Brain microvascular endothelial cell (primary cell): ENCODE measurements around the gene CNTRL.

Experiments
- DNase-seq: peaks from one replicate; pipeline ENCODE4 v3.0.0-alpha.2; 2020
- H3K27ac ChIP-seq: fragments of 250-450 bp; sonication (Bioruptor Pico); 2 replicates; pipeline ENCODE4 v1.5.1; 2020; ENCODE audit warnings: mild to moderate bottlenecking, moderate library complexity
- H3K27me3 ChIP-seq: fragments of 250-450 bp; sonication (Bioruptor Pico); replicated peaks from 2 replicates; pipeline ENCODE4 v1.5.1; 2020; ENCODE audit warnings: mild to moderate bottlenecking
- H3K36me3 ChIP-seq: fragments of 250-450 bp; sonication (Bioruptor Pico); replicated peaks from 2 replicates; pipeline ENCODE4 v1.5.1; 2020; ENCODE audit warnings: mild to moderate bottlenecking
- H3K4me3 ChIP-seq: 2 replicates; pipeline ENCODE4 v1.5.1; 2011; ENCODE audit warnings: low read depth, mild to moderate bottlenecking, control low read depth, low read length, moderate library complexity
- in situ Hi-C: cut with HindIII; loops from 2 replicates; pipeline ENCODE4 v1.10.0; 2017; ENCODE audit warnings: low sequenced_read_pairs, low pct_ligation_motif_present
- TF ChIP-seq, protein P1 (sequence below): IDR thresholded peaks from 2 replicates; pipeline ENCODE4 v1.5.1; 2011; ENCODE audit warnings: low read depth, mild to moderate bottlenecking, moderate library complexity, low read length, control low read depth, inconsistent platforms; ENCODE audit errors: missing control alignments

Gene CNTRL

GRCh38 chr9:121198512-121199042 lies 123.8 kb downstream of the CNTRL start:
- DNase-seq: no peak
- Histone ChIP-seq H3K4me3 (no peak overlapping the region), H3K27me3 (no peaks in the 10 kb centered on the region), H3K27ac (no peak overlapping the region), H3K36me3 (no peaks in the 10 kb centered on the region)
- in situ Hi-C loops: no loop called here
- TF ChIP-seq, protein P1, sequence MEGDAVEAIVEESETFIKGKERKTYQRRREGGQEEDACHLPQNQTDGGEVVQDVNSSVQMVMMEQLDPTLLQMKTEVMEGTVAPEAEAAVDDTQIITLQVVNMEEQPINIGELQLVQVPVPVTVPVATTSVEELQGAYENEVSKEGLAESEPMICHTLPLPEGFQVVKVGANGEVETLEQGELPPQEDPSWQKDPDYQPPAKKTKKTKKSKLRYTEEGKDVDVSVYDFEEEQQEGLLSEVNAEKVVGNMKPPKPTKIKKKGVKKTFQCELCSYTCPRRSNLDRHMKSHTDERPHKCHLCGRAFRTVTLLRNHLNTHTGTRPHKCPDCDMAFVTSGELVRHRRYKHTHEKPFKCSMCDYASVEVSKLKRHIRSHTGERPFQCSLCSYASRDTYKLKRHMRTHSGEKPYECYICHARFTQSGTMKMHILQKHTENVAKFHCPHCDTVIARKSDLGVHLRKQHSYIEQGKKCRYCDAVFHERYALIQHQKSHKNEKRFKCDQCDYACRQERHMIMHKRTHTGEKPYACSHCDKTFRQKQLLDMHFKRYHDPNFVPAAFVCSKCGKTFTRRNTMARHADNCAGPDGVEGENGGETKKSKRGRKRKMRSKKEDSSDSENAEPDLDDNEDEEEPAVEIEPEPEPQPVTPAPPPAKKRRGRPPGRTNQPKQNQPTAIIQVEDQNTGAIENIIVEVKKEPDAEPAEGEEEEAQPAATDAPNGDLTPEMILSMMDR: no peak

GRCh38 chr9:121199921-121200320 lies 125.2 kb downstream of the CNTRL start:
- Histone ChIP-seq H3K27me3 (no peaks in the 10 kb centered on the region), H3K36me3 (no peaks in the 10 kb centered on the region), H3K27ac (no peak overlapping the region), H3K4me3 (peak overlapping the region; percentile 87)
- TF ChIP-seq, protein P1: no peak
- no peak for DNase-seq
- in situ Hi-C loops: no loop called here

DNA sequence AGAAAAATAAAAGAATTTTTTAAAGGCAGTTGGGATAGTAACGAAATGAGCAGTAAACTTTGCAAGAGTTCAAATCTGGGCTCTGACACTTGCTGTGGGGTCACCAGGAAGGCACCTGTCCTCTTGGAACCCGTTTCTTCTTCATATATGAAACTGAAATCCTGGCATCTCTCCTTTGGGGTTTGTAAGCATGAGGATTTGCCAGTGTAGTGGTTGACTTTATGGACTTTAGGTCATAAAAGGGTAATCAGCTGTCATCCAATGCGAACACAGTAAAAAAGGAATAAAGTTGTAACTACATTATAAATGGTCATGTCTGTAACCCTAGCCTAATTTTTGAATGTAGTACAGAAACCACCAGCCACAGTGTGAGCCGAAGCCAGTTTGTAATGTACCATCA lies 125.6 kb downstream of the CNTRL start:
- no peaks in the 10 kb centered on the region for H3K36me3 ChIP-seq
- H3K27ac ChIP-seq: no peak overlapping the region
- TF ChIP-seq, protein P1: no peak
- in situ Hi-C loops: no loop called here
- DNase-seq: no peak
- peak overlapping the region; percentile 87 for H3K4me3 ChIP-seq
- no peaks in the 10 kb centered on the region for H3K27me3 ChIP-seq

GRCh38 chr9:121201045-121201737 lies 126.4 kb downstream of the CNTRL start:
- DNase-seq: no peak
- Histone ChIP-seq H3K36me3 (no peaks in the 10 kb centered on the region), H3K4me3 (peak overlapping the region; percentile 87), H3K27ac (peak overlapping the region; percentile 60), H3K27me3 (no peaks in the 10 kb centered on the region)
- TF ChIP-seq, protein P1: no peak
- in situ Hi-C loops: no loop called here

- H3K27ac ChIP-seq: peak within 1 kb of the TSS; percentile 60
- H3K36me3 ChIP-seq: no peaks in the 10 kb centered on the region
- in situ Hi-C loops: no loop called here
- TF ChIP-seq, protein P1: peak; percentile 64
- H3K27me3 ChIP-seq: no peaks in the 10 kb centered on the region
- DNase-seq: peak; percentile 98
- peak within 1 kb of the TSS; percentile 87 for H3K4me3 ChIP-seq
Measured at GRCh38 chr9:121201738-121202533, 127.2 kb downstream of the CNTRL start, which contains the start of gene RAB14. TSS of gene RAB14 (minus strand) at chr9:121201869. CDS start at chr9:121193412, 8,457 bp downstream.
